AG04450 (cell line): Measurements from ENCODE around the gene GORASP1. TPM values are rescaled to one million over a fixed set of nuclear protein-coding genes. Genes with fewer than 3 reads are reported as not detected.

Experiments
- CTCF ChIA-PET: fragments of 300-600, 350-600 bp; formaldehyde crosslinking; extraction: SDS; loops from one replicate; lab custom pipeline; 2022; ENCODE audit warnings: antibody characterized with exemption, inconsistent platforms; lab: Charles Lee
- POLR2A ChIA-PET: fragments of 350-600 bp; formaldehyde crosslinking; extraction: SDS; loops from one replicate; lab custom pipeline; 2021; ENCODE audit warnings: antibody characterized with exemption, inconsistent platforms; lab: Yijun Ruan, JAX
- DNase-seq: peaks from one replicate; pipeline ENCODE4 v3.0.0-alpha.2; 2011; ENCODE audit warnings: low read depth, low spot score
- H3K27ac ChIP-seq: one replicate; pipeline ENCODE4 v1.5.1; 2012; ENCODE audit warnings: low read depth, low read length, control low read depth
- H3K27me3 ChIP-seq: one replicate; pipeline ENCODE4 v1.6.0; 2012; ENCODE audit warnings: low read length; ENCODE audit not compliant: control insufficient read depth, insufficient read depth
- H3K4me3 ChIP-seq: 2 replicates; pipeline ENCODE4 v1.5.1; 2011; ENCODE audit warnings: mild to moderate bottlenecking, low read depth, low read length, control low read depth
- H3K9me3 ChIP-seq: 2 replicates; pipeline ENCODE4 v1.5.1; 2012; ENCODE audit warnings: low read length; ENCODE audit not compliant: control insufficient read depth, insufficient read depth
- polyA plus RNA-seq: library from polyadenylated mRNA; depleted of rRNA; stranded (reverse); fragments of >200 nt; gene quantifications from 2 replicates; pipeline ENCODE4 v1.2.3, GENCODE V29; 2011
- TF ChIP-seq, protein P1 (sequence below): IDR thresholded peaks from 2 replicates; pipeline ENCODE4 v1.5.1; 2011; ENCODE audit warnings: low read depth, low read length, control low read depth, inconsistent platforms

The GORASP1 gene
- polyA plus RNA-seq, 1 experiment: 43.7 TPM

DNA sequence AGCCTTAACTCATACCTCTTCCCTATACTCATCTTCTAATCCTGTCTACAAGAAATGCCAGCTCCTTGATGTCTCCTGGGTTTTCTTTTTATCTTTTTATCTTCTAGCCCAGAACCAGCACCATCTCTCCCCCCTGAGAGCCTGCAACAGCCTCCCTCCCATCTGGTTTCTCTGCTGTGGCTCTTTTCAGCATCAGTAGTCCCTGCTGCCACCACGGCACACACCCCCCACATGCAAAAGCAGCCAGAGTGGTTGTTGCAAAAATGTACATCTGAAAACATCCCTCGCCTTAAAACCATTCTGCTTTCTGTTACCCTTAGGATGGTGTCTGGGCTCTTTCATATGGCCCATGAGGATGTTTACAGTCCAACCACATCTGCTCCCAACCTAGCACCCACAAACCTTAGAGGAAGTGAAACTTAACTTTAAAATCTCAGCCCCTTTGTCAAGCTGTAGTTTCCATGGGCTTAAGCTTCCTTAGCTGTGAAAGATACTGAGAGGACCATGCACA is 828 bp upstream of the GORASP1 start:
- ChIA-PET POLR2A (interaction anchor here (0.7 to 1.5 kb wide), 4 partner anchors 8 to 69 kb away, joined by 4 to 7 read pairs (median 6); no protein-coding TSS in a partner anchor), CTCF (interaction anchor here (2.4 to 2.9 kb wide), 3 partner anchors 19 to 184 kb away, joined by 8 to 19 read pairs (median 17); no protein-coding TSS in a partner anchor)
- no peaks in the 10 kb centered on the region for H3K27me3 ChIP-seq
- H3K27ac ChIP-seq: no peak overlapping the region
- no peaks in the 10 kb centered on the region; the same call in 1 of the 2 replicates for H3K9me3 ChIP-seq
- TF ChIP-seq, protein P1, sequence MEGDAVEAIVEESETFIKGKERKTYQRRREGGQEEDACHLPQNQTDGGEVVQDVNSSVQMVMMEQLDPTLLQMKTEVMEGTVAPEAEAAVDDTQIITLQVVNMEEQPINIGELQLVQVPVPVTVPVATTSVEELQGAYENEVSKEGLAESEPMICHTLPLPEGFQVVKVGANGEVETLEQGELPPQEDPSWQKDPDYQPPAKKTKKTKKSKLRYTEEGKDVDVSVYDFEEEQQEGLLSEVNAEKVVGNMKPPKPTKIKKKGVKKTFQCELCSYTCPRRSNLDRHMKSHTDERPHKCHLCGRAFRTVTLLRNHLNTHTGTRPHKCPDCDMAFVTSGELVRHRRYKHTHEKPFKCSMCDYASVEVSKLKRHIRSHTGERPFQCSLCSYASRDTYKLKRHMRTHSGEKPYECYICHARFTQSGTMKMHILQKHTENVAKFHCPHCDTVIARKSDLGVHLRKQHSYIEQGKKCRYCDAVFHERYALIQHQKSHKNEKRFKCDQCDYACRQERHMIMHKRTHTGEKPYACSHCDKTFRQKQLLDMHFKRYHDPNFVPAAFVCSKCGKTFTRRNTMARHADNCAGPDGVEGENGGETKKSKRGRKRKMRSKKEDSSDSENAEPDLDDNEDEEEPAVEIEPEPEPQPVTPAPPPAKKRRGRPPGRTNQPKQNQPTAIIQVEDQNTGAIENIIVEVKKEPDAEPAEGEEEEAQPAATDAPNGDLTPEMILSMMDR: no peak
- H3K4me3 ChIP-seq: peak overlapping the region; percentile 92
- no peak for DNase-seq

DNA sequence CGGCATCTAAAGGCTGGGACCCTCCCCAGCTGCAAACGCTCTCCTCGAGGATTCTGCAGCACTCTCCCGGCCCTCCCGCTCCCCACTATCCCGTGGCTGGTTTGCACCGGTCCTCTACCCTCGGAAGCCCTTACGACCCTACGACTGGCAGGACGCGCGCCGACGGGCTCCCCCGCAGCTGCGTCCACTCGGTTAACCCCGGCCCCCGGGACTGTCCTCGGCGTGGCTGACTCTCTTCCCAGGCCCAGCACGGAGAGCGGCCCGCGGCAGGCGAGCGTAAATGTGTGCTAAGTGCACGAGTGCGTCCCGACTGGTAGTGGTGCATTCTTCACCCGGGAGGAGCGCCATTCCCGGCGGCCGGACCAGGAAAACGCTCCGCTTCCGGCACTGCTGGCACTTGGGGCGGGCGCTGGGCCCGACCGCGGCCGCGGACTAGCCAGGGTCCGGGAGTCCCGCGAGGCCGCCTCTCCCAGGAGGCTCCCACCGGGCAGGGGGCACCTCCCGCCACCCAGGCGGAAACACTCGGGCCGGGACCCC is 508 bp downstream of the GORASP1 start:
- ChIA-PET POLR2A (interaction anchor here (1.4 to 1.5 kb wide), 2 partner anchors 40 to 43 kb away, joined by 6 to 7 read pairs; no protein-coding TSS in a partner anchor), CTCF (interaction anchor here (1.5 to 2.8 kb wide), 4 partner anchors 18 to 185 kb away, joined by 4 to 19 read pairs (median 11); no protein-coding TSS in a partner anchor)

DNA sequence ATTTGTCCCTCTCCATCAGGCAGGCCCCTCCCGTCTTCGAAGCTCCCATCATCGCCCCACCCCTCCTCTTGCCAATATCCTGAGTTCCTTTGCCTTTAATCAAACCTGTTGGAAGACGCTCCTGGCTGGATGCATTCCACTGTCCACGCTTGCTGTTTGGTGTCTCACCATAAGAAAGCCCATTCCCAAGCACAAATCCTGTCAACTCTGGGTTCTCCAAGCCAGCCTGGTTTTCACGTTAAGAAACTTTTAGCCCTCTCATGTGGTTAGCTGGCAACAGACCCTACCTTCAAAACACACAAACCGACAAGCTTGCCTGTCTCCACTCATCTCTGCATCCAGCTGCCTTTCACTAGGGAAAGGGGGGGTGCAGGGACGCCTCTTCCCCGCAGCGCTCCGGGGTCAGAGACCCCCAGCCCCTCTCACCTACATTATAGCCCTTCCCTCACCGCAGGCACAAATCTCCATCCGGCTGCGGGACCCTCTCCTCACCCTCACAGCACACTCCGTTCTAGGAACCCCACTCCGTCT is 1.1 kb downstream of the GORASP1 start:
- Histone ChIP-seq H3K9me3 (no peaks in the 10 kb centered on the region; the same call in 1 of the 2 replicates), H3K27me3 (no peaks in the 10 kb centered on the region), H3K4me3 (peak overlapping the region; percentile 92), H3K27ac (peak overlapping the region; percentile 61)
- CTCF ChIA-PET: interaction anchor here (0.9 to 2.7 kb wide), 6 partner anchors 17 to 271 kb away, joined by 3 to 16 read pairs (median 5); no protein-coding TSS in a partner anchor
- TF ChIP-seq, protein P1: no peak
- POLR2A ChIA-PET: no interaction called here
- no peak for DNase-seq

More for the DNA sequence above, 508 bp downstream of the GORASP1 start:
- DNase-seq: no peak
- TF ChIP-seq, protein P1: no peak
- no peaks in the 10 kb centered on the region; the same call in 1 of the 2 replicates for H3K9me3 ChIP-seq
- peak overlapping the region; percentile 92 for H3K4me3 ChIP-seq
- H3K27me3 ChIP-seq: no peaks in the 10 kb centered on the region
- peak overlapping the region; percentile 61 for H3K27ac ChIP-seq

DNA sequence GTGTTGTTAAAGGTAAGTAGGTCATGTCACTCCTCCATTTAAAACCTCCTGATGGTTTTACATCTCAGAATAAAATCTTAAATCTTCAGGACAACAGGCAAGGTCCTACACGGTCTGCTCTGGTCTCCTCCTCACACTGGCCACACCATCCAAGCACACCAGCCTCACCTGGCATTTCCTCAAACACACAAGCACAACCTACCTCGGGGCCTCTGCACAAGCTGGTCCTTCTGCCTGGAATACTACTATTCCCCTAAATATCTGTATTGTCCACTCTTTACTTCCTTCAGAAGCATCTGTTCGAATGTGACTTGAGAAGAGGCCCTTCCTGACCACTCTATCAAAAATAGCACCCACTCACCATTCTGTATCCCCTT is 1.8 kb downstream of the GORASP1 start:
- ChIA-PET CTCF (interaction anchor here (0.9 to 2.7 kb wide), 6 partner anchors 17 to 272 kb away, joined by 3 to 16 read pairs (median 5); no protein-coding TSS in a partner anchor), POLR2A (no interaction called here)
- no peak for DNase-seq
- H3K9me3 ChIP-seq: no peaks in the 10 kb centered on the region; the same call in 1 of the 2 replicates
- H3K4me3 ChIP-seq: peak overlapping the region; percentile 92; the same call in 1 of the 2 replicates
- TF ChIP-seq, protein P1: no peak
- no peak overlapping the region for H3K27ac ChIP-seq
- no peaks in the 10 kb centered on the region for H3K27me3 ChIP-seq
